ENCODE results near the gene OLFML1.

- TF ChIP-seq, protein P1, sequence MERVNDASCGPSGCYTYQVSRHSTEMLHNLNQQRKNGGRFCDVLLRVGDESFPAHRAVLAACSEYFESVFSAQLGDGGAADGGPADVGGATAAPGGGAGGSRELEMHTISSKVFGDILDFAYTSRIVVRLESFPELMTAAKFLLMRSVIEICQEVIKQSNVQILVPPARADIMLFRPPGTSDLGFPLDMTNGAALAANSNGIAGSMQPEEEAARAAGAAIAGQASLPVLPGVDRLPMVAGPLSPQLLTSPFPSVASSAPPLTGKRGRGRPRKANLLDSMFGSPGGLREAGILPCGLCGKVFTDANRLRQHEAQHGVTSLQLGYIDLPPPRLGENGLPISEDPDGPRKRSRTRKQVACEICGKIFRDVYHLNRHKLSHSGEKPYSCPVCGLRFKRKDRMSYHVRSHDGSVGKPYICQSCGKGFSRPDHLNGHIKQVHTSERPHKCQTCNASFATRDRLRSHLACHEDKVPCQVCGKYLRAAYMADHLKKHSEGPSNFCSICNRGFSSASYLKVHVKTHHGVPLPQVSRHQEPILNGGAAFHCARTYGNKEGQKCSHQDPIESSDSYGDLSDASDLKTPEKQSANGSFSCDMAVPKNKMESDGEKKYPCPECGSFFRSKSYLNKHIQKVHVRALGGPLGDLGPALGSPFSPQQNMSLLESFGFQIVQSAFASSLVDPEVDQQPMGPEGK (CRISPR knock-in tag; IDR thresholded peaks at IDR 0.05; ENCODE audit: borderline replicate concordance), result no peak
- TF ChIP-seq SNAI2 (CRISPR knock-in tag; IDR thresholded peaks at IDR 0.05) (no peak), RARB (CRISPR knock-in tag; IDR thresholded peaks at IDR 0.05) (no peak), ZC3H10 (CRISPR knock-in tag; IDR thresholded peaks at IDR 0.05) (no peak)
- TF ChIP-seq, protein P2, sequence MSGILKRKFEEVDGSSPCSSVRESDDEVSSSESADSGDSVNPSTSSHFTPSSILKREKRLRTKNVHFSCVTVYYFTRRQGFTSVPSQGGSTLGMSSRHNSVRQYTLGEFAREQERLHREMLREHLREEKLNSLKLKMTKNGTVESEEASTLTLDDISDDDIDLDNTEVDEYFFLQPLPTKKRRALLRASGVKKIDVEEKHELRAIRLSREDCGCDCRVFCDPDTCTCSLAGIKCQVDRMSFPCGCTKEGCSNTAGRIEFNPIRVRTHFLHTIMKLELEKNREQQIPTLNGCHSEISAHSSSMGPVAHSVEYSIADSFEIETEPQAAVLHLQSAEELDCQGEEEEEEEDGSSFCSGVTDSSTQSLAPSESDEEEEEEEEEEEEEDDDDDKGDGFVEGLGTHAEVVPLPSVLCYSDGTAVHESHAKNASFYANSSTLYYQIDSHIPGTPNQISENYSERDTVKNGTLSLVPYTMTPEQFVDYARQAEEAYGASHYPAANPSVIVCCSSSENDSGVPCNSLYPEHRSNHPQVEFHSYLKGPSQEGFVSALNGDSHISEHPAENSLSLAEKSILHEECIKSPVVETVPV (CRISPR knock-in tag; IDR thresholded peaks at IDR 0.05), result no peak
Observed at GRCh38 chr11:7451520-7451919, 33.8 kb upstream of the OLFML1 start.

Data from SK-N-SH treated with all-trans-retinoic acid at 6 μM for 48 hours (cell line).